HCT116 (cell line): Measurements from ENCODE around the gene MDM2. TPM values are rescaled to one million over a fixed set of nuclear protein-coding genes. Genes with fewer than 3 reads are reported as not detected.

Source experiments
- ATAC-seq: fragments of 200-7000 bp; cut with Tn5 transposase; 2 replicates; pipeline ENCODE4 v1.9.1; 2020; ENCODE audit warnings: mild to moderate bottlenecking, moderate library complexity
- BruUV-seq: library from RNA; stranded (reverse); fragments of 400-500 nt; replicated peaks from 2 replicates; lab custom pipeline; 2021; lab: Mats Ljungman, UMichigan
- CTCF ChIA-PET: fragments of 300-600 bp; sonication (Branson Sonifier 250); formaldehyde crosslinking; loops from one replicate; lab custom pipeline; 2021; ENCODE audit warnings: antibody characterized with exemption; lab: Charles Lee
- POLR2A ChIA-PET: fragments of 300-600, 350-600 bp; sonication (Branson Sonifier 250); formaldehyde crosslinking; loops from one replicate; lab custom pipeline; 2021; ENCODE audit warnings: antibody characterized with exemption; lab: Charles Lee
- RAD21 ChIA-PET, 2 experiments: fragments of 300-600 bp; sonication (Branson Sonifier 250); formaldehyde crosslinking; loops; one replicate each; lab custom pipeline; 2023; ENCODE audit warnings: low total read pairs in 2 of 2; ENCODE audit not compliant: uncharacterized antibody in 2 of 2, unreplicated experiment in 2 of 2, low non-redundant PET in 1 of 2; lab: Charles Lee
- DNase-seq: peaks from one replicate; pipeline ENCODE4 v3.0.0-alpha.2; 2010; ENCODE audit warnings: low read depth, low spot score
- H2AFZ ChIP-seq: fragments of 200-600 bp; shearing (Covaris generic), sonication (generic); 2 replicates; pipeline ENCODE4 v1.6.1; 2017; ENCODE audit warnings: low read depth, mixed run types, mixed read lengths, antibody characterized with exemption, low read length; ENCODE audit not compliant: poor library complexity, severe bottlenecking
- H3K27ac ChIP-seq: 2 replicates; pipeline ENCODE4 v1.5.1; 2012; ENCODE audit warnings: low read depth, low read length
- H3K27me3 ChIP-seq: fragments of 200-600 bp; sonication (generic); 2 replicates; pipeline ENCODE4 v1.6.1; 2016; ENCODE audit warnings: mixed run types, low read length, mixed read lengths; ENCODE audit not compliant: insufficient read depth
- H3K36me3 ChIP-seq, 2 experiments: fragments of 200-500 bp in 1 of 2; fragments of 200-600 bp in 1 of 2; sonication (Bioruptor generic) in 1 of 2; sonication (generic) in 1 of 2; 2 replicates each; pipeline versions ENCODE4 v1.5.1 to v1.6.1; 2014 to 2016; ENCODE audit warnings: low read length in 2 of 2, inconsistent platforms in 1 of 2, mixed read lengths in 1 of 2, mixed run types in 1 of 2; ENCODE audit not compliant: insufficient read depth in 2 of 2, control insufficient read depth in 1 of 2
- H3K4me1 ChIP-seq, 2 experiments: fragments of 200-600 bp in 1 of 2; sonication (generic) in 1 of 2; 2 replicates each; pipeline versions ENCODE4 v1.5.1 to v1.6.1; 2012 to 2017; ENCODE audit warnings: low read length in 2 of 2, inconsistent platforms in 1 of 2, mild to moderate bottlenecking in 1 of 2, mixed read lengths in 1 of 2, mixed run types in 1 of 2, moderate library complexity in 1 of 2; ENCODE audit not compliant: insufficient read depth in 2 of 2, control insufficient read depth in 1 of 2
- H3K4me2 ChIP-seq: fragments of 200-600 bp; sonication (generic); 2 replicates; pipeline ENCODE4 v1.6.1; 2017; ENCODE audit warnings: mixed run types, low read length, mixed read lengths
- H3K4me3 ChIP-seq, 2 experiments: fragments of 200-600 bp in 1 of 2; sonication (generic) in 1 of 2; replicated peaks in 1 of 2; 2 replicates each; pipeline ENCODE4 v1.5.1; 2011 to 2016; ENCODE audit warnings: low read length in 2 of 2, control low read depth in 1 of 2, low read depth in 1 of 2, mild to moderate bottlenecking in 1 of 2, mixed read lengths in 1 of 2, mixed run types in 1 of 2
- H3K79me2 ChIP-seq: fragments of 200-600 bp; sonication (generic); 2 replicates; pipeline ENCODE4 v1.6.1; 2017; ENCODE audit warnings: mild to moderate bottlenecking, mixed run types, low read length, moderate library complexity, mixed read lengths; ENCODE audit not compliant: insufficient read depth
- H3K9ac ChIP-seq: fragments of 200-600 bp; sonication (generic); 2 replicates; pipeline ENCODE4 v1.6.1; 2016; ENCODE audit warnings: low read length, mixed read lengths
- H3K9me2 ChIP-seq: fragments of 200-600 bp; sonication (generic), shearing (Covaris generic); 2 replicates; pipeline ENCODE4 v1.6.1; 2017; ENCODE audit warnings: mixed run types, mild to moderate bottlenecking, moderate library complexity; ENCODE audit not compliant: insufficient read depth
- H3K9me3 ChIP-seq, 2 experiments: fragments of 200-500 bp in 1 of 2; fragments of 200-600 bp in 1 of 2; sonication (Bioruptor generic) in 1 of 2; sonication (generic) in 1 of 2; 2 replicates each; pipeline ENCODE4 v1.6.1; 2014 to 2017; ENCODE audit warnings: low read length in 2 of 2, mixed read lengths in 2 of 2, inconsistent platforms in 1 of 2, low read depth in 1 of 2, mild to moderate bottlenecking in 1 of 2, mixed run types in 1 of 2, moderate library complexity in 1 of 2; ENCODE audit not compliant: control insufficient read depth in 1 of 2, insufficient read depth in 1 of 2
- H4K20me1 ChIP-seq: fragments of 200-600 bp; sonication (generic), shearing (Covaris generic); 2 replicates; pipeline ENCODE4 v1.6.1; 2017; ENCODE audit warnings: mixed run types, mild to moderate bottlenecking, moderate library complexity; ENCODE audit not compliant: insufficient read depth
- CEBPB ChIP-seq: IDR thresholded peaks from 2 replicates; pipeline ENCODE4 v1.6.1; 2012; ENCODE audit warnings: low read depth
- CTCF ChIP-seq, 3 experiments: fragments of 200-600 bp in 1 of 3; sonication (generic) in 1 of 3; IDR thresholded peaks in 2 of 3; conservative IDR thresholded peaks in 1 of 3; 2 replicates each; pipeline ENCODE4 v1.5.1; 2012 to 2017; ENCODE audit warnings: low read depth in 2 of 3, low read length in 2 of 3, antibody characterized with exemption in 1 of 3, borderline replicate concordance in 1 of 3, control low read depth in 1 of 3, mild to moderate bottlenecking in 1 of 3, mixed read lengths in 1 of 3, mixed run types in 1 of 3, moderate library complexity in 1 of 3; ENCODE audit not compliant: insufficient read depth in 1 of 3
- EGR1 ChIP-seq: IDR thresholded peaks from 2 replicates; pipeline ENCODE4 v1.6.1; 2012; ENCODE audit warnings: low read depth
- ELF1 ChIP-seq: IDR thresholded peaks from 2 replicates; pipeline ENCODE4 v1.6.1; 2012; ENCODE audit warnings: low read depth, borderline replicate concordance
- EZH2phosphoT487 ChIP-seq: fragments of 200-600 bp; IDR thresholded peaks from 2 replicates; pipeline ENCODE4 v1.6.1; 2018; ENCODE audit warnings: antibody characterized with exemption, borderline replicate concordance
- POLR2A ChIP-seq: IDR thresholded peaks from 2 replicates; pipeline ENCODE4 v1.7.0; 2011; ENCODE audit warnings: borderline replicate concordance; ENCODE audit not compliant: insufficient read depth, insufficient read length; ENCODE audit errors: extremely low read depth
- RAD21 ChIP-seq: IDR thresholded peaks from 2 replicates; pipeline ENCODE4 v1.6.1; 2012; ENCODE audit warnings: low read depth, mild to moderate bottlenecking
- REST ChIP-seq: IDR thresholded peaks from 2 replicates; pipeline ENCODE4 v1.6.1; 2012; ENCODE audit warnings: low read depth
- SIN3A ChIP-seq: IDR thresholded peaks from 2 replicates; pipeline ENCODE4 v1.6.1; 2012; ENCODE audit warnings: low read depth
- SP1 ChIP-seq: IDR thresholded peaks from 2 replicates; pipeline ENCODE4 v1.6.1; 2012; ENCODE audit warnings: low read depth
- TCF7L2 ChIP-seq: IDR thresholded peaks from 2 replicates; pipeline ENCODE4 v1.7.0; 2011; ENCODE audit warnings: borderline replicate concordance, inconsistent platforms; ENCODE audit not compliant: insufficient read depth, insufficient read length; ENCODE audit errors: extremely low read depth
- YY1 ChIP-seq: IDR thresholded peaks from 2 replicates; pipeline ENCODE4 v1.6.1; 2011; ENCODE audit warnings: low read length, low read depth, moderate library complexity, mild to moderate bottlenecking; ENCODE audit not compliant: insufficient replicate concordance; ENCODE audit errors: extremely low read depth
- ZFX ChIP-seq: fragments of 450-650 bp; IDR thresholded peaks from 2 replicates; pipeline ENCODE4 v1.6.1; 2017
- intact Hi-C: fragments of 100-400 bp; cut with micrococcal nuclease; formaldehyde crosslinking; loops from 2 replicates; pipeline ENCODE4 v1.10.0; 2022
- total RNA-seq: library from RNA; stranded (reverse); gene quantifications from one replicate; pipeline ENCODE4 v1.2.1, GENCODE V29; 2021; ENCODE audit not compliant: unreplicated experiment

The MDM2 gene
- total RNA-seq, 1 experiment from 2014 or later: 170 TPM

GRCh38 chr12:68853396-68854077, 45.6 kb downstream of the MDM2 start:
- Histone ChIP-seq H3K9me2 (no peaks in the 10 kb centered on the region), H2AFZ (no peak overlapping the region), H3K27me3 (no peaks in the 10 kb centered on the region), H3K27ac (no peak overlapping the region), H3K4me1 (no peaks in the 10 kb centered on the region), H4K20me1 (no peaks in the 10 kb centered on the region), H3K4me2 (no peak overlapping the region), H3K79me2 (no peaks in the 10 kb centered on the region), H3K9me3 (no peaks in the 10 kb centered on the region), H3K4me3 (no peak overlapping the region), H3K36me3 (no peaks in the 10 kb centered on the region), H3K9ac (no peak overlapping the region)
- POLR2A ChIA-PET: no interaction called here
- RAD21 ChIA-PET: no interaction called here
- no peak for TF ChIP-seq POLR2A
- TF ChIP-seq SP1: no peak
- TF ChIP-seq YY1: no peak
- TF ChIP-seq EGR1: no peak
- TF ChIP-seq ZFX: no peak
- intact Hi-C loops: no loop called here
- ATAC-seq (no peak), DNase-seq (no peak)
- no TSS peak for BruUV-seq
- CTCF ChIA-PET: no interaction called here

GRCh38 chr12:68854078-68854468, 46.1 kb downstream of the MDM2 start:
- H3K27ac ChIP-seq: no peak overlapping the region
- H2AFZ ChIP-seq: no peak overlapping the region
- no peak overlapping the region for H3K9ac ChIP-seq
- H3K79me2 ChIP-seq: no peaks in the 10 kb centered on the region
- BruUV-seq: no TSS peak
- DNase-seq (no peak), ATAC-seq (no peak)
- ChIA-PET CTCF (no interaction called here), POLR2A (no interaction called here), RAD21 (no interaction called here)
- H3K4me3 ChIP-seq: no peak overlapping the region
- intact Hi-C loops: no loop called here
- no peaks in the 10 kb centered on the region for H3K9me2 ChIP-seq
- H3K9me3 ChIP-seq: no peaks in the 10 kb centered on the region
- no peaks in the 10 kb centered on the region for H3K36me3 ChIP-seq
- H3K4me1 ChIP-seq: no peaks in the 10 kb centered on the region
- no peak overlapping the region for H3K4me2 ChIP-seq
- TF ChIP-seq CTCF (IDR thresholded peaks at IDR 0.05 in 2 of 3, conservative IDR thresholded peaks at IDR 0.05 in 1 of 3; ENCODE audit: borderline replicate concordance in 1 of 3, insufficient read depth in 1 of 3, low read depth in 2 of 3, low read length in 2 of 3) (no peak), SP1 (no peak), TCF7L2 (no peak), ZFX (no peak), EGR1 (no peak), ELF1 (no peak), REST (no peak), SIN3A (no peak), RAD21 (no peak), EZH2phosphoT487 (no peak), POLR2A (no peak), CEBPB (no peak)
- H3K27me3 ChIP-seq: no peaks in the 10 kb centered on the region
- H4K20me1 ChIP-seq: no peaks in the 10 kb centered on the region
